NCI-H2107 treated with DMSO at 0.1 percent for 48 hours (cell line): ENCODE results near the gene LAX1.
"Not testable (repeated sequence)": the region's sequence is repeated elsewhere in the genome, so short reads cannot be mapped to it uniquely, and the experiment has no call there.

ENCODE experiments used
- DNase-seq: peaks from one replicate; lab custom pipeline; 2025; ENCODE audit not compliant: unreplicated experiment; lab: John Stamatoyannopoulos, UW

Gene LAX1, protein sequence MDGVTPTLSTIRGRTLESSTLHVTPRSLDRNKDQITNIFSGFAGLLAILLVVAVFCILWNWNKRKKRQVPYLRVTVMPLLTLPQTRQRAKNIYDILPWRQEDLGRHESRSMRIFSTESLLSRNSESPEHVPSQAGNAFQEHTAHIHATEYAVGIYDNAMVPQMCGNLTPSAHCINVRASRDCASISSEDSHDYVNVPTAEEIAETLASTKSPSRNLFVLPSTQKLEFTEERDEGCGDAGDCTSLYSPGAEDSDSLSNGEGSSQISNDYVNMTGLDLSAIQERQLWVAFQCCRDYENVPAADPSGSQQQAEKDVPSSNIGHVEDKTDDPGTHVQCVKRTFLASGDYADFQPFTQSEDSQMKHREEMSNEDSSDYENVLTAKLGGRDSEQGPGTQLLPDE

DNA sequence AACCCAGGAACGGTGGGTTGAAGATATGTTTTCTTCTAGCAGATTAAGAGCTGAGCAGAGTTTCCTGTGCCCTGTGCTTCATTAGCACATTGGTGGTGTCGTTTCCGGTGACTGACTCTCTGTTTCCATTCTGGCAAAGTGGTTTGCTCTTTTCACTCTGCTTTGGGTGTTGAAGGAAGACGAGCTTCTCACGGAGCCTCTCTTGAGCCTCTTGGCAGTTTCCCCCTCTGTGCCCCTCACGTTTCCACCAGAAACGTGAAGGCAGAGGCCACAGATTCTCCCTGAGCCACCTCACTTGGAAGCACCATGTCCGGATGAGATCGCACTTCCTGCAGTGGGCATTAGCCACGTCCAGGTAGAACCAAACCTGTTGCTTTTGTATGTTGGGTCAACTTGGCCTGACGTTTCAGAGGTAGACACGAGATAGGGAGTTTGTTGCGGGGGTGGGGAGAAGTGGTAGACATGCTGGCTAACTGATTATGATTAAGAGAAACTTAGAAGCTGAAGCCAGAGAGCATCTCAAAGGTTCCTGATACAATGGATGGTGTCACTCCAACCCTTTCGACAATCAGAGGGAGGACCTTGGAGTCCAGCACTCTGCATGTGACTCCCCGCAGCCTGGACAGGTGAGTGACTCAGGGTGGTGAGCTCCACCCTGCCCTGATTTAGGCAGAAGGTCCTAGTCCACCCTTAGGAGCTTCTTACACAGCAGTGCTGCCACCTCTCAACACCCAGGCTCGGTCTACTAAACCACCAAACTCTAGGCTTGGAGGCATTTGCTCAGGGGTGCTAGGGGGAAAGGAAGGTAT, at the start of gene LAX1:
Gene LAX1, plus strand, starts transcription at position 155 of the 809 bp plus-strand sequence. Its CDS starts 383 bp downstream, at position 538.
- no peak for DNase-seq

DNA sequence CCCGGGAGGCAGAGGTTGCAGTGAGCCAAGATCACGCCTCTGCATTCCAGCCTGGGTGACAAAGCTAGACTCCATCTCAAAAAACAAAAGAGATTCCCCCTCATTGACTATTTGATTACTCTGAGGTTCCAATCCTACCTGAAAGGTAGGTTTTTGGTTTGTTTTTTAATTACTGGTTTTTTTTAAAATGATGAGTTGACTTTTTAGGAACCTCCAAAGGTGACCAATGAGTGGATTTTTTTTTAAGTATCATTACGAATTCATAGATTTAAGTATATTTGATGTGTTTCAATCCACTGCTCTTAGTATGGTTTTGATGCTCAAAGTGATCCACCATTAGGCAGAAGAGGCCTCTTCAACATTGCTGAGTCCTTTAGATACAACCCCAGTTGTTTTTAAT, 47.9 kb upstream of the LAX1 start:
- DNase-seq: no peak

DNA sequence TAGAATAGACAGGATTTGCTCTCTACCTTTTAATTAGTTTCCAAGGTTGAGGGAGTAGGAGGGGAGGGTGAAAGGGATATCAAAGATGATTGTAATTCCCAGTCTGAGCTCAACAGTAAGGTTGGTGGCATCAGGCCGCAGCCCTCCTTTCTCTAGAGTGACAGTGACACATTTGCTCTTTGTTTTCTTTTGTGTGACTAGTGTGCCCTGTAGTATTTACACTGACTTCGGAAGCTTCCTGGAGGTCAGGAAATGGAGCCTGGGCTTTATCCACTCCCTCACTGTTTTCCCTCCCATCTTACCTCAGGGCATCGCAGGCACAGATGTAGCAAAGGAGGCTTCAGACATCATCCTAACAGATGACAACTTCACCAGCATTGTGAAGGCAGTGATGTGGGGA, 44.7 kb upstream of the LAX1 start:
- no peak for DNase-seq

DNA sequence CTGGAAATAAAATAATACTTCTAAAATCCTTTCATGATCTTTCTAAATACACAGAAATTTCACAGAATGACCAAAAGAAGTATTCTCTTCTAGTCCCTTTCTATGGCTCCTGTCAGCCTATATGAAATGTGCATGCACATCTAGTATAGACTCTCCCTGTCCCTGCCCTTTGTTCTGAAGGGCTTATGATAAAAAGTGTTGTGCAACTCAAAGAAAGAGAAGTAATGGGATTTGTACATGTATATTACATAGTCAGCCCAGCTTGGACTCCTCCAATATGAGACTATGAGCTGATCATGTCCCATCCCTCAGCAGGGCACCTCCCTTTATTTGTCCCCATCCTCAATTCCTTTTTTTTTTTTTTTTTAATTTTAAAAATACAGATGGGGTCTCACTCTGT, 42.1 kb upstream of the LAX1 start:
- DNase-seq: no peak

DNA sequence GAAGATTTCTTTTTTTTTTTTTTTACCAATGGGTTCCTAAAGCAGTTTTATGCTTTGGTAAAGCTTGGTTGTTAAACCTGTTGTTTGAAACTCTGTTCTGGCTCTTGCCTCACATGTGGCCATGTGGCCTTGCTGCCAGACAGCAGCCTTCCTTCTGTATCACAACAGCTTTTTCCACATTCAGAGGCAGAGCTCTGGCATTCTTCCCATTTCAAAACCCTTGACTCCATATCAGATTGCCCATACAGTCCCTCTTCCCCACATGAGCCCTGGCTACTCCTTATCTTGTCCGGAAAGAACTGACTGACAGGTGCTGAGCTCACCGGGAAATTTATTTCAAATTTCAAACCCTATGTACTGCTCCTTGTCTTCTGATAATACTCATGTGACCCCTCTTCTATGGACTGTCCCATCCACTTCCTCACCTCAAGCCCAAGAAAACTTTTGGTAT, 38.5 kb upstream of the LAX1 start:
- DNase-seq: no peak

DNA sequence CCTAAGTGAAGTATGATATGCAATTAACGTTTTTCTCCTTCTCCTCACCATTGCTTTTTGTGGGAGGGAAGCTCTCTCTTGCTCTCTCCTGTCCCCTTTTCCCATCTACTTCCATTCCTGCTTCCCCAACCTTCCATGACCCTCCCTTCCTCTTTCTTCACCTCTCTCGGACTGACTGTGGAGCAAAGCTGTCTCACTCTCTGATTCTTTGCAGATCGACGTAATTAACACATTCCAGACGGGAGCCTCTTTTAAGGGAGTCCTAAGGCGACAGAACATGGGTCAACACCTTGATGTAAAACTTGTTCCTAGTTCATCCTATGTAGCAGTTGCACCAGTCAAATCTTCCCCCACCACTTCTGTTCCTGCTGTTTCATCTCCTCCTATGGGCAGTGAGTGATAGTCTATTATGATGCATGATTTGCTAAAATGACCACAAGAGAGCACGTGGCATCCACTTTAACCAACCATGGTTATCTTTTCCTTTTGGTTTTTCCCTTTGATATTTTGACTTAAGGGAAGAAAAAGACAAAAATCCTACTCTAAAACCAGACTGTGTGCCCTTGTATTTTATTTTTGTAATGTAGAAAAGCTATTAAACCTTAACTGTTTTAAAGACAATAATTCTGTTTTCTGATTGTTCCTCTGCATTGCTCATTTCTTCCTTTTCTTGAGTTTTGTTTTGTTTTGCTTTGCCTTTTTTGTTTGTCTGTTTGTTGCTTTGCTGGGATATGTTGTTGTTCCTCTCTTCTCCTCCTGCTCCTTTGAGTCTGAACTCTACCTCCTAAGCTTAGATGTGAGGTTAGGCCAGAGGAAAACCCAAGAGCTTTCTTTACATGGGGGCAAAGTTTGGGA, 31.7 kb upstream of the LAX1 start:
- no peak for DNase-seq

DNA sequence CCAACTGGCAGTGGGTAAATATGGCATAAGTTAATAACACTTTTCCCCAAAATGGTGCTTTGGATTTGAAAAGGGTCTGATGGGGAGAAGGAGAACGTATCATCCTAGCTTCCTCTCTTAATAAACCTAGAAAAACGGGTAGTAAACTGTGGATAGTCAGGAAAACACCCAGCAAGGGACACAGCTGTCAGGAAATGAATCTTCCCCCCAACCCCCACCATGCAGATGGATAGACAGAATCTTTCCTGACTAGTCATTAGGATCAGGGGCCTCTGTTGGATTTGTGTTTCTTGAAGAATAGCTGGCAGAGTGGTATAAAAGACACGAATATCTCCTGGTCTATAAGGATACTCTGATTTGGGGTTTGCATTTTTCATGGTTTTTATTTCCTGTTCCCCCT, 22.5 kb upstream of the LAX1 start:
- DNase-seq: no peak

DNA sequence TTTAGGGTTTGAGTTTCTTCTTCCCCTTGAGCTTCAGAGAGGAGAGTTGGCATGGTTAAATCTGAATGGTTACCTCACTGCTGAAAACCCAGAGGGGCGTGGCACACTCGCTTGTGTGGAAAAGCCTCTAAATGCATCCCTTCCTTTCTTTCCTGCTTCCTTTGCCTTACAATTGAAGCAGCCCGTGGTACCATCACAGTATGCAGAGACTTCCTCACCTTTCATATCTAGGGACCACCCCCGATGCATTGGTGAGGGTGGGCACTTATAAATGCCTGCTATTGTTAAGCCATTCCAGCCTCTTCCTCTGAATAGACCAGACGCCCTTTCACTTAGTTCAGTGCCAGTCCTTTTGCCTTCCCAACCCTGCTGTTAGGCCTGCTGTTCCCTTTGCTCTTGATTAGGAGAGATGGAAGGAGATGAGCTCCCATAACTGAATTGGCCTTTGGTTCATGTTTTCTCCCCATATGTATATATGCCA, 21.9 kb upstream of the LAX1 start:
- no peak for DNase-seq

DNA sequence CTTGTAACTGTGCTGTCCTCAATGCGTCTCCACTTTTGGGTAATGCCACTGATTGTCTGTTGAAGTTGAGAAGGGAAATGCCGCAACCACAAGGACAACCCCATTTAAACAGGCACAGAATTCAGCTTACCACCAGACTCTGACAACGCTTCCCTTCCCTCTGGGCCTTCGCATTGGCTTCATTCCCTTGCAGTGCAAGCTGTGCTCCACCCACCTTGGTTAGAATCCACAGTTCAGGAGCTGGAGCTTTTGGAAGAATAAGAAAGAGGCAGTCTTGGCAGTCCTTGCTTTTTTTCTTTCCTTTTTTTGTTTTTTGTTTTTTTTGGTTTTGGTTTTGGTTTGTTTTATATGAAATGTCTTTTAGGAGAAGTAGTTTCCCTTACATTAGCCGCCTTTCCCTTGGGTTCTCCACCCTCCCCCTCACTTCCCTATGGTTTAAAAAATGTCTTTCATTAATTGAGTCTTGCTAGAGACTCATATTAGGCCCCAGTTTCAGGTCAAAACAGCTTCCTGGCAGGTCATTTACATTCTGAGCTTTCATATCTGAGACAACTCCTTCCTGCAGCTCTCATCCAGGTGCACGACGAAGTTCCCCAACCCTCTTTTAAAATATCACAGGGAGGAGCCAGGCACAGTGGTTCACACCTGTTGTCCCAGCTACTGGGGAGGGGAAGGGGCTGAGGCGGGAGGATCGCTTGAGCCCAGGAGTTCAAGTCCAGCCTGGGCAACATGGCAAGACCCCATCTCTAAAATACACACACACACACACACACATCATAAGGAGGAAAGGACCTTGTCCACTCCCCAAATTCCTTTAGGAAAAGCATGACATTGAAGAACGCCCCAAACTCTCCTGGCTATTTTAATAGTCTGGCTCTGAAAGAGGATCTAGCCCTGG, 20.7 kb upstream of the LAX1 start:
- DNase-seq: no peak

DNA sequence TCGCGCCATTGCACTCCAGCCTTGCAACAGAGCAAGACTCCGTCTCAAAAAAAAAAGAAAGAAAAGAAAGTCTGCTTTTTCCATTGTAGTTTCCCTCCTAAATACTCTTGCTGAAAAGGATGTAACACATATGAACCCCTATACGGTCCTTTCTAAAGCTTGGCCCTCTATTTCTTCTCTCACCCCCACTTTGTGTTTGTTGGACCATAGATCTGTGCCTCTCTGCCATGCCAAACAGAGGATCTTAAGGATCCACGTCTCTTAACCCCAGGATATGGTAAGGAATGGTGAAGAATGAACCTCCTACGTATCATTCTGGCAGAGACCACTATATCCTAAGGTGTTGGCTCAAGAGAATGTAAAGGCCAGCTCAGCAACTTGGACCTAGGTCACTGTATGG, 18.7 kb upstream of the LAX1 start:
- DNase-seq: no peak

DNA sequence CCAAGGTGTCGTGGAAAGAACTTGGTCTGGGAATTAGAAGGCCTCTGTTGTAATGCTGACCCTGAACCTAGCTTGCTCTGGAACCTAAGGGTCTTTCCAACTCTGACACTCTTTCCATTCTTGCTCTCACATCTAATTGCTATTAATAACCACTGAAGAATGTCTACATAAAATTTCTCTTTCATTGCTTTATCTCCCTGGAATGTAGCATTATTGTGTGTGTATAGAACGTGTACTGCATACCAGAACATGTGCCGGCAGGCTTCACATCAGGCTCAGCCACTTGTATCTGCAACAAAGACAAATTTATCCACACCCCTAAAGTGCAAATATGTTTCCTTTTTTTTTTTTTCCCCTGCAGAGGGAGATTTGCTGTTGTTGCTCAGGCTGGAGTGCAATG, 13.9 kb upstream of the LAX1 start:
- DNase-seq: no peak

DNA sequence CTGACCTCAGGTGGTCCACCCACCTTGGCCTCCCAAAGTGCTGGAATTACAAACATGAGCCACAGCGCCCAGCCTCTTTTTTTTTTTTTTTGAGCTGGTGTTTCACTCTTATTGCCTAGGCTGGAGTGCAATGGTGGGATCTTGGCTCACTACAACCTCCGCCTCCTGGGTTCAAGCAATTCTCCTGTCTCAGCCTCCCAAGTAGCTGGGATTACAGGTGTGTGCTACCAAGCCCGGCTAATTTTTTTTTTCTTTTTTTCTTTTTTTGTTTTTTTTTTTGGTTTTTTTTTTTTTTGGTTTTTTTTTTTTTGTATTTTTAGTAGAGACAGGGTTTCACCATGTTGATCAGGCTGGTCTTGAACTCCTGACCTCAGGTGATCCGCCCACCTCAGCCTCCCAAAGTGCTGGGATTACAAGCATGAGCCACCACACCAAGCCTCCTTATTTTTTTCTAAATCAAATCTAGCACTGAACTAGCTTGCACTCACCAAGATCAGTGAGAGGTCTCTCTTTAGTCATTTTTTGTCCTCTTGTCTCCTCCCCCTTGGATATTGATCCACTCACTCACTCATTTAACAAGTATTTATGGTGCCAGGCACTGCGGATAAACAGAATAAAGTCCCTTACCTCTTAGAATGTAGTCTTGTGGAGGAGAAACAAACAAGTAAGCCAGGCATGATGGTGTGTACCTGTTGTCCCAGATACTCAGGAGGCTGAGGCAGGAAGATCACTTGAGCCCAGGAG, 13.2 kb upstream of the LAX1 start:
- not testable (repeated sequence) for DNase-seq

DNA sequence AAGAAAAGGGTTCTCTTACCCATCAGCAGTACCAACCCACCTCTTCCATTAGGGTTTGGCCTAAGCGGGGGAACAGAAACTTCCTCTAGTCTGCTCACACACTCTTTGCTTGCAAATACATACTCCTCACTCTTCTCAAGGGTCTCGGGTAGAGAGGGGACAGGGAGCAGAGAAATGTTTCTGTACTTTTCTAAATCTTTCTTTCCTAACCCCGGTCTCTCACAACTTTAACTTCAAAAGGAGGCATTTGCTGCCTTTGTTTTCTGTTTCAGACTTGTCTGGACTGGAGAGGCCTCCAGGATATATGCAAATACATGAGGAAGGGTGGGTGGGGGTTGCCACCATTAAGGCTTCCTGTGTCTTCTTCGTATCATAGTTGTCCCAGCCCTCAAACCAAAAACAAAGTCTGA, 10.5 kb upstream of the LAX1 start:
- no peak for DNase-seq

DNA sequence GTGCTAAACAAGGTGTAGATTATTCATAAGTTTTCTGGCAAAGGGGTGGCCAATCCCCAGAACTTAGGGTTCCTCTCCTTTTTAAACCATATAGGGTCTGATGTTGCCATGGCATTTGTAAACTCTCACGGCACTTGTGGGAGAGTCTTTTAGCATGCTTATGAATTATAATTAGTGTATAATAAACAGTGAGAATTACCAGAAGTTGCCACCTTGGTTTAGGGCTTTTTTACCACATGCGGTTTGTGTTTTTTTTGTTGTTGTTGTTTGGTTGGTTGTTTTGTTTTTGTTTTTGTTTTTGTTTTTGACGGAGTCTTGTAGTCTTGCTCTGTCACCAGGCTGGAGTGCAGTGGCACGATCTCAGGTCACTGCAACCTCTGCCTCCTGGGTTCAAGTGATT, 8.9 kb upstream of the LAX1 start:
- DNase-seq: no peak

DNA sequence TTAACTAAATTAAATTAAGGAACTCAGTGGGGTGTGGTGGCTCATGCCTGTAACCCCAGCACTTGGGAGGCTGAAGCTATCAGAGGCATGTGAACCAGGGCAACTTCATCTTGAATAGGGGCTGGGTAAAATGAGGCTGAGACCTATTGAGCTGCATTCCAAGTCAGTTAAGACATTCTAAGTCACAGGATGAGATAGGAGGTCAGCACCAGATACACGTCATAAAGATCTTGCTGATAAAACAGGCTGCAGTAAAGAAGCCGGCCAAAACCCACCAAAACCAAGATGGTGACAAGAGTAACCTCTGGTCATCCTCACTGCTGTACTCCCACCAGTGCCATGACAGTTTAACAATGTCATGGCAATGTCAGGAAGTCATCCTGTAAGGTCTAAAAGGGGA, 6.2 kb upstream of the LAX1 start:
- DNase-seq: not testable (repeated sequence)

DNA sequence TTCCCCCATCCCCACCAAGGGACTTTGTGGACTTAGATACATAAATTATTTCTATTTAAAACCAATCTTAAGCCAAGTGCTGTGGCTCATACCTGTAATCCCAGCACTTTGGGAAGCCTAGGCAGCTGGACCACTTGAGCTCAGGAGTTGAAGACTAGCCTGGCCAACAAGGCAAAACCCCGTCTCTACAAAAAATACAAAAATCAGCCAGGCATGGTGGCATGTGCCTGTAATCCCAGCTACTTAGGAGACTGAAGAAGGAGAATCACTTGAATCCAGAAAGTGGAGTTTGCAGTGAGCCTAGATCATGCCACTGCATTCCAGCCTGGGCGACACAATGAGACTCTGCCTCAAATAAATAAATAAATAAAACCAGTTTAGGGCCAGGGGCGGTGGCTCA, 4.5 kb upstream of the LAX1 start:
- DNase-seq: no peak

DNA sequence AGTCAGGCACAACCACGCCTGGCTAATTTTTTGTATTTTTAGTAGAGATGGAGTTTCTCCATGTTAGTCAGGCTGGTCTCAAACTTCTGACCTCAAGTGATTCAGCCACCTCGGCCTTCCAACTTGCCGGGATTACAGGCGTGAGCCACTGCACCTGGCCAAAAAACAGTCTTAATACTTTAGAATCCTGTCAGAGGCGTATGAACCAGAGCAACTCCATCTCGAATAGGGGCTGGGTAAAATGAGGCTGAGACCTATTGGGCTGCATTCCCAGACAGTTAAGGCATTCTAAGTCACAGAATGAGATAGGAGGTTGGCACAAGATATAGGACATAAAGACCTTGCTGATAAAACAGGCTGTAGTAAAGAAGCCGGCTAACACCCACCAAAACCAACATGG, 3.0 kb upstream of the LAX1 start:
- not testable (repeated sequence) for DNase-seq

DNA sequence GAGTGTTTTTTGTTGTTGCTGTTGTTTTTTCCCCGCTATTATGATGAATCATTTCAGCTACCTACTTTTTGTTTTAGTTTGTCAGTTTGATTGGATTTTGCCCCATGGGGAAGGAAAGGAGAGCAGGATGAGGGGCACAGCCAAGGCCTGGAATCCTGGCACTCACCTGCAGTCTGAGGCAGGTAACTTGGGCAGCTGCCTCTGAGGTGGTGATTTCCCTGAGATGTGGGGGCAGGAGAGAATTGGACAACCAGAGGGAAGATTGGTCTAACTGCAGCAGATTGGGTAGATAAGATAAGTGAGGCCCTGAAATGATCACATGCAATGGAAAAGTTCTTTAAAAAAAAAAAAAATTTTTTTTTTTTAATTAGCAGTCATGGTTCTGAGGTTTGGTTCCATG, 1.5 kb upstream of the LAX1 start:
- DNase-seq: no peak
